LNCAP (cell line): ENCODE measurements around the gene TUBGCP2.

Experiments
- CTCF ChIP-seq: fragments of 450-650 bp; IDR thresholded peaks from 2 replicates; pipeline ENCODE4 v1.5.1; 2017; ENCODE audit warnings: mild to moderate bottlenecking

TUBGCP2 gene

DNA sequence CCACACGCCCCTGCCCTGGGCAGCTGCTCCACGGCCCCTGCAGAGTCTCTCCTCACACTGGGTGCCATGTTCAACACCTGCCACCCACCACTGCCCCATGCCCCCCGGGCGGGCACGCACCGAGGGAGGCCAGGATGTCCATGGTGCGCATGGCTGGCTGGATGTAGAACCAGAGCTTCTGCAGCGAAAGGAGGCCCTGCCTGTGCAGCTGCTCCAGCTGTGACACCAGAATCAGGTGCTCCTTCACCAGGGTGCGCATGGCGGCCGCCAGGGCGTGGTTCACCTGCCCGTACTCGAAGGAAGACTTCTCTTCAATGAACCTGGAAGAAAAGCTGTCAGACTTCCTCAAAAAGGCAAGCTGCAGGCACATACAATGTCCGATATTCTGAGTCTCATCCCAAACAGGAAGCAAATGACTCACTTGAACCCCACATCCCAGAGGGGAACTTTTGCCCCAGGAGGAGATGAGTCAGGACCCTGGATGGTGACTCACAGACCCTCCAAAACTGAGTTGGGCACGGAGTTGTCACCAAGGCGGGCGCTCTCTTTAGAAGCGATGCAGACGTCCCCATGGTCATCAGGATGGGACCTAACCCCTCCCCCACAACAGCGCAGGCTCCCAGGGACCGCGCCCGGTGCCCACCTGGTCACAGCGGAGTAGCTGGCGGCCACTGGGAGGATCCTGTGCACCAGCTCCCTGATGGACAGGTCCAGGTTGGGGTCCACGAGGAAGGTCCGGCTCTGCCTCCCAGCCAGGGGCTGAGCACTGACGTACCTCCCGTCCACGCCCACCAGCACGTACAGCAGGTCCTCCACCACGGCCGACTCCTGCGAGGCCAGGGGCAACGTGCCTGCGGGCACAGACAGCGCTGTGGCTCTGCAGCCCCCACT is 15.5 kb downstream of the TUBGCP2 start:
- TF ChIP-seq CTCF: no peak

GRCh38 chr10:133289761-133290160 is 18.9 kb downstream of the TUBGCP2 start:
- TF ChIP-seq CTCF: no peak

GRCh38 chr10:133287832-133288500 is 20.7 kb downstream of the TUBGCP2 start:
- TF ChIP-seq CTCF: no peak

DNA sequence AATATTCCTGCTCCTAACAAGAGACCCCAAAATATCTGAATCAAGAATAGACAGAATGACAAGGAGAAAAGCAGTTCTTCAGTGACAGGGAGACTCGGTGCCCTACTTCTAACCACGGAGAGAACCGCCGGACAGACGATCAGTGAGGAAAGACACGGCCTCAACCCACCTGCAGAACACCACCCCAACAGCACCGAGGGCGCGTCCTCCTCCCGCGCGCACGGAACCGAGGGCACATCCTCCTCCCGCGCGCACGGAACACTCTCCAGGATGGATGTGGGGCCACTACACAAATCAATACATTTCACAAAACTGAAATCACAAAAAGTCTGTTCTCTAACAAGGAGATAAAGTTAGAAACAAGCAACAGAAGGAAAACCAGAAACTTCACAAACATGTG is 22.3 kb downstream of the TUBGCP2 start:
- no peak for TF ChIP-seq CTCF

DNA sequence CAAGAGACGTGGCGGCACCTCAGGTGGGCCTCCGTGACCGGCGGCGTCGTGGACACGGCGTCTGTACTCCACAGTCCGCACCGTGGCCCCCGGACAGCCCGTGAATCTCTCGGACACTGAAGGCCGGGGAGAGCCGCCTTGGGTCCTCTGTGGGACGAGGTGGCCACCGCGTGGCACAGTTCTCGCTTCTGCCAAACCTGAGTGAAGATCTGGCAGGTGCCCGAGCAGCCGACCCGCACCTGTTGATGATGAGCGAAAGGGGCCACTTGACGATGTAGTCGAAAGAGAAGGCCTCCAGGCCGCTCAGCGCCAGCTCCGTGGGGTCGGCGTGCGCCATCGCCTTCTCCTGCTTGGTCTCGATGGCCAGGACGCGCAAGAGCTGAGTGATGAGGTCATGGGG is 23.5 kb downstream of the TUBGCP2 start:
- no peak for TF ChIP-seq CTCF

DNA sequence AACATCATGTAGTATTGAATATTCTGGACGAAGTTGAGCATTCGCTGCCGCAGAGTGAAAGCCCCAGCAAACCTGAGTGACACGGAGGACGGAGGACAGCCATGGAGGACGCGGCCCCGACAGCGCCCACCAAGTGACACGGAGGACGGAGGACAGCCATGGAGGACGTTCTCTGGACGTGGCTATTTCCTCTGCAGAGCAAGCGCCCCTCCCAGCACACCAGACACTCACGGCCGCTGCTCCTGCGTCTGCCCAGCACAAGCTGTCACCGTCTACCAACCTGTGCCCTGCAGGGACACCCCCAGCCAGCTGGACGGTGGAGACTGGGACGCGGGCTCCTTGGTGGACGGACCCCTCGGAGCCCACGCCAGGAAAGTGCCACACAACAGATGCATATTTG is 24.7 kb downstream of the TUBGCP2 start:
- no peak for TF ChIP-seq CTCF

GRCh38 chr10:133282846-133283390 is 25.8 kb downstream of the TUBGCP2 start:
- no peak for TF ChIP-seq CTCF
